ENCODE measurements around the gene MYADM. TPM values are rescaled to one million over a fixed set of nuclear protein-coding genes. Genes with fewer than 3 reads are reported as not detected.

Gene MYADM
- total RNA-seq, 2 donors from 2014 or later: 106 to 209 TPM

DNA sequence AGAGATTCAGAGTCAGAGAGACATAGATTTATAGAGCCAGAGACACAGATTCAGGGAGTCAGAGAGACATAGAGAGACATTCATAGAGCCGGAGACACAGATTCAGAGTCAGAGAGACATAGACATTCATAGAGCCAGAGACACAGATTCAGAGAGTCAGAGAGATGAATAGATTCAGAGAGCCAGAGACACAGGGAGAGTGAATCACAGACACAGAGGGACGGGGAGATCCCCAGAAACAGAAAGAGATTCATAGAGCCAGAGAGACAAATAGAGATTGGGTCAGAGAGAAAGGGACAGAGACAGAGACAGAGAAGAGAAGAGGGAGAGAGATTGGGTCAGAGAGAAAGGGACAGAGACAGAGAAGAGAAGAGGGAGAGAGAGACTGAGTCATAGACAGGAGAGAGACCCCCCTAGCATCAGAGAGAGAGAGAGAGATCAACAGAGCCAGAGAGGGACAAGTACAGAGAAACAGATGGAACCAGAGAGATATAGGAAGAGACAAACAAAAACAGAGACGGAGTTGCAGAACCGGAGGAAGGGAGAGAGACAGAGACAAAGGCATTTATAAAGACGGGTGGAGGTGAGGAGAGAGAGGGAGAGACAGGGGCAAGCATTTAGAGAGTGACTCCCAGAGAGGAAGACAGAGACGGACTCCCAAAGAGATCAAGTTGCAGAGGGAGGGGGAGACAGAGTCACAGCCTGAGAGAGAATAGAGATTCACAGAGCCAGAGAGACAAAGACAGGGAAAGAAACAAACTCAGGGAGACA is 13.2 kb downstream of the MYADM start:
- intact Hi-C loops (cut with DNase I): no loop called here
- DNase-seq (no peak), ATAC-seq (no peak)

DNA sequence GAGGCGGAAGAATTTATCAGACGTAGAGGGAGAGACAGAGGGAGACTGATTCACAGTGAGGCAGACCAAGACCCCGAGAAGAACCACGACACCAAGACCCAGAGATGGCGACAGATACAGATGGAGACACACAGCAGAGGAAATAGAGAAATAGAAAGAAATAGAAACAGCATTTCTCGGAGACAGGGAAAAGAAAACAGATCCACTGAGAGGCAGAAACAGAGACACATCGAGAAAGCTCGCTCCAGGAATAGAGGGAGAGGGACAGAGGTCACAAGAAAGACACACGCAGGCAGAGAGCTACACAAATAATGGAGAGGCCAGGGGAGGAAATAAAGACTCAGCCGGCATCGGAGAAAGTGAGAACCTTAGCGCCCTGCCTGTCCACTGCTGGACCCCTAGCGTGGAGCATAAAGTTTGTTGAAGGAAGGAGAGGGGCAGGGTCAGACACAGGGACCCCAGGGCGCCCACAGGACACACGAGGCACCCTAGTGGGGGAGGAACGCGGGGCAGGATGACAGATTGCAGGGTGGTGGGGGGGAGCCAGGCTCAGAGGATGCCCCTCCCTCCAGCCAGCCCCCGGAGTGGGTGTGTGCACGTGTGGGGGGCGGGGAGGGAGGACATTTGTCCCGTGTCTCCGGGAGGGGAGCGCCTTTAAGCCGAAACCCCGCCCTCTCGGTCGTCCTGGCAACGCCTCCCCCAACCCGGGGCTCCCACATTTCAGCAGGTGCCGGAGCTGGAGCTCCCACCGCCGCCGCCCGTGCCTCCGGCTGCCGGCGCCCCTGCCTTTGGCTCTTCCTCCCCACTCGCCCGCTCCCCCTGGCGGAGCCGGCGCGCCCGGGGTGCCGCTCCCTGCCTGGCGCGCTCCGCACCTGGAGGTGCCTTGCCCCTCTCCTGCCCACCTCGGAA is 14.1 kb downstream of the MYADM start, which contains the start of gene PRKCG:
Gene PRKCG, plus strand, starts transcription at position 716 of the 909 bp plus-strand sequence. CDS start 298 bp downstream, outside the sequence.
- intact Hi-C loops (cut with DNase I): no loop called here
- ATAC-seq (peak in 1 of 2 donors; percentile 11), DNase-seq (peak; percentile 36)

- DNase-seq (no peak), ATAC-seq (no peak)
- intact Hi-C loops (cut with DNase I): no loop called here
These were observed 14.8 kb downstream of the MYADM start for GRCh38 chr19:53882391-53883050.

DNA sequence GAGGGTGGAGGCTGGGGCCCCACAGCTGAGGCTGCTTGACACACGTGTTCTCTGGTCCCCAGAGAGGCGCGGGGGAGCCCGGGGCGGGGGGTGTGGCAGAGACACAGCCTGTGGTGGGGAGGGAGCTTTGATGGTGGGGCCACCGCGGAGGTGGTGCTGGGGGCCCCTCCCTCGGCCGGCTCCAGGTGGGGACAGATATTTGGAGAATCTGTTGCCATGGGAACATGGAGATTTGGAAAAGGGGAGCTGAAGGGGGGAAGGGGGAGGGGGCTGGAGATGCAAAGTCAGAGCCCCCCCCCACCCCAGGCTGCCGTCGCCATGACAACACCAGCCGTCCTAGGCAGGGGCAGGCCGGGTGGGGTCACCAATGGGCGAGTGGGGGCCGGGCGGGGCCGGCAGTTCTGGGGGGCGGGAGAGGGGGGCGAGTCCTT is 15.6 kb downstream of the MYADM start:
- DNase-seq (no peak), ATAC-seq (no peak)
- intact Hi-C loops (cut with DNase I): no loop called here

DNA sequence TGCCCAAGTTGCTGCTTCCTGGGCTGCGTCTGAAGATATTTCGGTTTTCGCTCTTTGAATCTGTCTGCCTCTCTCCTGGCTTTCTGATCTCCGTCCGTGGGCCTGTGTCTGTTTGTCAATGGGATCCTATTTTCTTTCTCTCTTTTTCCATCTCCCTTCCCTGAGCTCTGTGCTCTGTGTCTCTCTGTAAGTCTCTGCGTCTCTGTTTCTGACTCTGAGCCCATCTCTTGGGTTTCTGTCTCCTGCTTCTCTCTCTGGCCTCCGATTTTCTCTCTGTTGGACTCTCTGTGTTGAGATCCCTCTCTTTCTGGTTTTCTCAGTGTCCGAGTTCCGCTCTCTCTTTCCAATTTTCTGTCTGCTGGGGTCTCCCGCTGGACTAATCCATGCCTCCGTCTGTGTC is 16.1 kb downstream of the MYADM start:
- DNase-seq (no peak), ATAC-seq (no peak)
- intact Hi-C loops (cut with DNase I): no loop called here

DNA sequence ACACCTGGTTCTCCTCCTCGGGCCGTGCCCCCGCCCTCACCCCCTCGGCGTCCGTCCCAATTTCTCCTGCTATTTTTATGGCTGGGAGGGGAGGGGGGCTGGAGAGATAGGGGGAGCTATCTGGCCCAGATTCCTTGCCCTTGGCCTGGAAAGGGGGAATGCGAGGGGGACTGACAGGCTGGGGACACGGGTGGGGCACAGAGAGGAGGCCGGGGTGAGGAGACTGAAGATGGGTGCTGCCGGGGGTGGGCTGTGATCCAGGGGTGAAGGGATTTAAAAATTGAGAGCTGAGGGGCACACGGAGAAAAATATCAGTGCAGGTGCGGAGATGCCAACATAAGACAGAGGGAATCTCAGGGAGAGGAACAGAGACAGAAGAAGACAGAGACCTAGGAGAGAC is 16.6 kb downstream of the MYADM start:
- ATAC-seq: no peak
- intact Hi-C loops (cut with DNase I): no loop called here
- DNase-seq: no peak

GRCh38 chr19:53885036-53885435 is 17.4 kb downstream of the MYADM start:
- DNase-seq (no peak), ATAC-seq (no peak)
- intact Hi-C loops (cut with DNase I): no loop called here

GRCh38 chr19:53892301-53892980 is 24.8 kb downstream of the MYADM start:
- no peak for ATAC-seq
- intact Hi-C loops (cut with DNase I): no loop called here
- DNase-seq: no peak

GRCh38 chr19:53892981-53893325 is 25.3 kb downstream of the MYADM start:
- ATAC-seq (no peak), DNase-seq (no peak)
- intact Hi-C loops (cut with DNase I): no loop called here

GRCh38 chr19:53894707-53895106 is 27.0 kb downstream of the MYADM start:
- no peak for ATAC-seq
- no peak for DNase-seq
- intact Hi-C loops (cut with DNase I): no loop called here

GRCh38 chr19:53896682-53897081 is 29.0 kb downstream of the MYADM start:
- intact Hi-C loops (cut with DNase I): no loop called here
- no peak for DNase-seq
- no peak for ATAC-seq

- DNase-seq (no peak), ATAC-seq (no peak)
- intact Hi-C loops (cut with DNase I): no loop called here
These were observed 29.8 kb downstream of the MYADM start for GRCh38 chr19:53897459-53897858.

DNA sequence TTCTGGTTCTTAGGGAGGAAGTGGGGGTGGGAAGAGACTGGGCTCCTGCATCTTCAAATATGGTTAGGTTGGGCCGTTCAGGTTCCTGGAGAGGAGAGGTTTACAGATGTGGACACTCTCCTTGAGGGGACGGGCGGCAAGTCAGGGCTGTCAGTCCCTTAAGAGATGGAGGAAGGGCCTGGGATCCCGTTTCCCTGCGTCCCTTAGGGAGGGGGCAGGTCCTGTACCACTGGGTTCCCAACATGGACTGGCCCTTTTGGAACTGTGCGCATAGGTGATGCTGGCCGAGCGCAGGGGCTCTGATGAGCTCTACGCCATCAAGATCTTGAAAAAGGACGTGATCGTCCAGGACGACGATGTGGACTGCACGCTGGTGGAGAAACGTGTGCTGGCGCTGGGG is 30.5 kb downstream of the MYADM start:
- ATAC-seq: no peak
- intact Hi-C loops (cut with DNase I): no loop called here

DNA sequence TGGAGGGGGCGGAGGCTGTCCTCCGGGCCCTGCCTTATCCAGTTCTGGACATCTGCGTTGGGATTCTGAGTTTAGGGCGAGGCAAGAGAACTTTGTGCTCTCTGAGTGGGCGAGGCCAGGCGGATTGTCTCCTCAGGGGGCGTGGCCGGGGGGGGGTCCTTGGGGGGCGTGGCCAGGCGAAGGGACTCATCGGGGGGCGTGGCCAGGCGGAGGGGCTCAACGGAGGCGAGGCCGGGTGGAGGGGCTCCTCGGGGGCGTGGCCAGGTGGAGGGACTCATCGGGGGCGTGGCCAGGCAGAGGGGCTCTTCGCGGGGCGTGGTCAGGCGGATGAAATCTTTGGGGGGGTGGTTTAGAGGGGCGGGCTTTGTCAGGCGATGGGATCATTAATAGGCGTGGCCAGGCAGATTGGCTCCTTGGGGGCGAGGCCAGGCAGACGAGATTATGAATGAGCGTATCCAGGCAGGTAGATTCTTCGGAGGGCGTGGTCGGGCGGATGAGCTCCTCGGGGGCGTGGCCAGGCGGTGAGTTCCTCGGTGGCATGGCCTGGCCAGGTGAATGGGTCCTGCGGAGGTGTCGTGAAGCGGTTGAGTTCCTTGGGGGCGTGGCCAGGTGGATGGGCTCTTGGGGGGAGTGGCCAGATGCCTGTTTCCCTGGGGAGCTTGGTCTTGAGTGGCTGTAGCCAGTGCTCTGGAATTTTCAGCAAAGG is 31.1 kb downstream of the MYADM start:
- DNase-seq (no peak), ATAC-seq (no peak)
- intact Hi-C loops (cut with DNase I): no loop called here

More for the DNA sequence above, 30.5 kb downstream of the MYADM start:
- DNase-seq: no peak

GRCh38 chr19:53900191-53900860 is 32.6 kb downstream of the MYADM start:
- intact Hi-C loops (cut with DNase I): loop anchor here (10.0 kb wide), 2 partner anchors 56 to 124 kb away; no protein-coding TSS in a partner anchor
- no peak for ATAC-seq
- DNase-seq: no peak

DNA sequence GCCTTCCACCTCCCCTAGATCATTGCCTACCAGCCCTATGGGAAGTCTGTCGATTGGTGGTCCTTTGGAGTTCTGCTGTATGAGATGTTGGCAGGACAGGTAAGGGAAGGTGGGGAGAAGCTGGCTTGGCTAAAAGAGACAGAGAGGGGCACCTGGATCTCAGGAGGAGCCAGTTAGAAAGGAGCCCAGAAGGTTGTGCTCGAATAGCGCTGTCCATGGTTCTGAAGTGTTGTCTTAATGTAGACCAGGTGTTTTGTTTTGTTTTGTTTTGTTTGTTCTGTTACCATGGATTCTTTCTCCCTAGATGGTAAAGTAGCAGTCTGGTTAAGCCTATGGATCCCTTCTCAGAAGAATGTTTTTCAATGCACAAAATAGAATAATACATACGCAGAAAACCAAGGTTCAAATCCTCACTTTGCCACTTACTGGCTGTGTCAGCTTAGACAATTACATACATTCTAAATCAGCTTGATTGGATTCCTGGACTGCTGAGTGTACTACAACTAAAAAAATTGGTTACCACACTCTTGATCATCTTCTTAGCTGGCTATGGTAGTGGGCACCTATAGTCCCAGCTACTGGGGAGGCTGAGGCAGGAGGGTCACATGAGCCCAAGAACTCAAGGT is 35.5 kb downstream of the MYADM start:
- DNase-seq (no peak), ATAC-seq (no peak)
- intact Hi-C loops (cut with DNase I): loop anchor here (10.0 kb wide), 2 partner anchors 58 to 122 kb away; no protein-coding TSS in a partner anchor

DNA sequence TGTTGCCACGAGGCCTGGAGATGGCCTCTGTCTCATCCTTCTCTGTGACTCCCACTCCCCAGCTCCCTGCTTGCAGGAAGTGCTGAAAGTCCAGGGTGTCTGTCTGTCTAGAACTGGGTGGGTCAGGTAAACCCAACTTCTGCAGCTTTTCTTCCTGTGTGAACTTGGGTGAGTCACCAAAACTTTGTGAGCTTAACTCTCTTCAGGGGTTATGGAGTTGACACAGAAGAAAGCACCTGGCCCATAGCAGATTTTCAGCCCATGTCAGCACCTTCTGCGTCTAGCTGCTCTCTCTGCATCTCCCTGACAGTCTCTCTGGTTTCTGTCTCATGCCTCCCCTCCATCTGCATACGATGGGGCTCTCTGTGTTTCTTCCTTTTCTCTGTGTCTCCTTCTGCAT is 37.2 kb downstream of the MYADM start:
- DNase-seq: no peak
- intact Hi-C loops (cut with DNase I): loop anchor here (10.0 kb wide), 2 partner anchors 60 to 120 kb away; no protein-coding TSS in a partner anchor
- no peak for ATAC-seq
